ENCODE measurements around the gene SPX. TPM values are rescaled to one million over a fixed set of nuclear protein-coding genes. Genes with fewer than 3 reads are reported as not detected.

SPX gene
- total RNA-seq, 4 donors from 2014 or later, result 0.67 to 2.4 (median 1.2) TPM; not detected in 1

DNA sequence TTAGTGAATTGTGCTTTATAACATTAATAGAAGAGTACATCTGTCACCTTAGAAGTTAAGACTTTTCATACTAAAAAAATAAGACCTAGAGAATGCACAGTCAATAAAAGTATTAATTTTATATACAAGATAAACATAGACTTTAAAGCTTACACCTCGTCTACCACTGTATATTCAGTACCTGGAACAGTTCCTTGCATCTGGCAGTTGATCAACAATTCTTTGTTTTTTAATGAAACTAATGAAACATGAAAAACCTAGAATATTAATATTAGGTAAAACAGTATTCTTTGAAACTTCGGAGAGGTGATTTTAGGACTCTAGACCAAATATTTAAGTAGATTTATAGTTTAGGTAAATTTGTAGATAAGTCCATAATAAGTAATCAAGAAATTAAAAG lies 20.2 kb upstream of the SPX start:
- intact Hi-C loops (cut with DNase I; ENCODE audit: low total_unique reads), result no loop called here
- Histone ChIP-seq H3K9me3 (no peaks in the 10 kb centered on the region), H3K4me3 (no peak overlapping the region), H3K36me3 (no peaks in the 10 kb centered on the region), H3K4me1 (peaks cover 0 to 6% of the 10 kb centered on the region in 2 donors), H3K27ac (no peak overlapping the region), H3K27me3 (no peaks in the 10 kb centered on the region)
- DNase-seq, result no peak
- TF ChIP-seq, protein P1, sequence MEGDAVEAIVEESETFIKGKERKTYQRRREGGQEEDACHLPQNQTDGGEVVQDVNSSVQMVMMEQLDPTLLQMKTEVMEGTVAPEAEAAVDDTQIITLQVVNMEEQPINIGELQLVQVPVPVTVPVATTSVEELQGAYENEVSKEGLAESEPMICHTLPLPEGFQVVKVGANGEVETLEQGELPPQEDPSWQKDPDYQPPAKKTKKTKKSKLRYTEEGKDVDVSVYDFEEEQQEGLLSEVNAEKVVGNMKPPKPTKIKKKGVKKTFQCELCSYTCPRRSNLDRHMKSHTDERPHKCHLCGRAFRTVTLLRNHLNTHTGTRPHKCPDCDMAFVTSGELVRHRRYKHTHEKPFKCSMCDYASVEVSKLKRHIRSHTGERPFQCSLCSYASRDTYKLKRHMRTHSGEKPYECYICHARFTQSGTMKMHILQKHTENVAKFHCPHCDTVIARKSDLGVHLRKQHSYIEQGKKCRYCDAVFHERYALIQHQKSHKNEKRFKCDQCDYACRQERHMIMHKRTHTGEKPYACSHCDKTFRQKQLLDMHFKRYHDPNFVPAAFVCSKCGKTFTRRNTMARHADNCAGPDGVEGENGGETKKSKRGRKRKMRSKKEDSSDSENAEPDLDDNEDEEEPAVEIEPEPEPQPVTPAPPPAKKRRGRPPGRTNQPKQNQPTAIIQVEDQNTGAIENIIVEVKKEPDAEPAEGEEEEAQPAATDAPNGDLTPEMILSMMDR (IDR thresholded peaks at IDR 0.05), result no peak
- no peak for TF ChIP-seq POLR2A (IDR thresholded peaks at IDR 0.05)

GRCh38 chr12:21507849-21508248 lies 18.2 kb upstream of the SPX start:
- H3K27ac ChIP-seq, result no peak overlapping the region
- TF ChIP-seq, protein P1 (IDR thresholded peaks at IDR 0.05), result no peak
- TF ChIP-seq POLR2A (IDR thresholded peaks at IDR 0.05), result no peak
- intact Hi-C loops (cut with DNase I; ENCODE audit: low total_unique reads), result no loop called here
- no peak overlapping the region for H3K4me3 ChIP-seq
- DNase-seq, result no peak
- peaks cover 0 to 2% of the 10 kb centered on the region in 2 donors for H3K4me1 ChIP-seq
- H3K27me3 ChIP-seq, result no peaks in the 10 kb centered on the region
- H3K9me3 ChIP-seq, result no peaks in the 10 kb centered on the region
- H3K36me3 ChIP-seq, result no peaks in the 10 kb centered on the region

- H3K4me1 ChIP-seq, result no peaks in the 10 kb centered on the region
- no peaks in the 10 kb centered on the region for H3K27me3 ChIP-seq
- no peak for DNase-seq
- no peaks in the 10 kb centered on the region for H3K9me3 ChIP-seq
- TF ChIP-seq, protein P1 (IDR thresholded peaks at IDR 0.05), result no peak
- no peak for TF ChIP-seq POLR2A (IDR thresholded peaks at IDR 0.05)
- intact Hi-C loops (cut with DNase I; ENCODE audit: low total_unique reads), result no loop called here
- H3K36me3 ChIP-seq, result no peaks in the 10 kb centered on the region
- H3K27ac ChIP-seq, result no peak overlapping the region
- H3K4me3 ChIP-seq, result no peak overlapping the region
These were observed 16.3 kb upstream of the SPX start for GRCh38 chr12:21509768-21510167.

- TF ChIP-seq, protein P1 (IDR thresholded peaks at IDR 0.05), result no peak
- TF ChIP-seq POLR2A (IDR thresholded peaks at IDR 0.05), result no peak
- H3K27ac ChIP-seq, result no peak overlapping the region
- no peak for DNase-seq
- H3K9me3 ChIP-seq, result no peaks in the 10 kb centered on the region
- H3K36me3 ChIP-seq, result no peaks in the 10 kb centered on the region
- H3K4me1 ChIP-seq, result no peaks in the 10 kb centered on the region
- H3K4me3 ChIP-seq, result no peak overlapping the region
- H3K27me3 ChIP-seq, result no peaks in the 10 kb centered on the region
- intact Hi-C loops (cut with DNase I; ENCODE audit: low total_unique reads), result no loop called here
These were observed 9.8 kb upstream of the SPX start for GRCh38 chr12:21516281-21516680.

- TF ChIP-seq, protein P1 (IDR thresholded peaks at IDR 0.05), result no peak
- no peak for TF ChIP-seq POLR2A (IDR thresholded peaks at IDR 0.05)
- Histone ChIP-seq H3K9me3 (no peaks in the 10 kb centered on the region), H3K4me1 (no peaks in the 10 kb centered on the region), H3K4me3 (no peak overlapping the region), H3K27ac (no peak overlapping the region), H3K36me3 (no peaks in the 10 kb centered on the region), H3K27me3 (no peaks in the 10 kb centered on the region)
- intact Hi-C loops (cut with DNase I; ENCODE audit: low total_unique reads), result no loop called here
- DNase-seq, result no peak
These were observed 7.6 kb upstream of the SPX start for GRCh38 chr12:21518451-21518850.
